ENCODE measurements around the gene C6orf62. TPM values are rescaled to one million over a fixed set of nuclear protein-coding genes. Genes with fewer than 3 reads are reported as not detected.

The C6orf62 gene
- total and polyA plus RNA-seq, 4 donors = 29.6 to 58.6 (median 49.4) TPM

DNA sequence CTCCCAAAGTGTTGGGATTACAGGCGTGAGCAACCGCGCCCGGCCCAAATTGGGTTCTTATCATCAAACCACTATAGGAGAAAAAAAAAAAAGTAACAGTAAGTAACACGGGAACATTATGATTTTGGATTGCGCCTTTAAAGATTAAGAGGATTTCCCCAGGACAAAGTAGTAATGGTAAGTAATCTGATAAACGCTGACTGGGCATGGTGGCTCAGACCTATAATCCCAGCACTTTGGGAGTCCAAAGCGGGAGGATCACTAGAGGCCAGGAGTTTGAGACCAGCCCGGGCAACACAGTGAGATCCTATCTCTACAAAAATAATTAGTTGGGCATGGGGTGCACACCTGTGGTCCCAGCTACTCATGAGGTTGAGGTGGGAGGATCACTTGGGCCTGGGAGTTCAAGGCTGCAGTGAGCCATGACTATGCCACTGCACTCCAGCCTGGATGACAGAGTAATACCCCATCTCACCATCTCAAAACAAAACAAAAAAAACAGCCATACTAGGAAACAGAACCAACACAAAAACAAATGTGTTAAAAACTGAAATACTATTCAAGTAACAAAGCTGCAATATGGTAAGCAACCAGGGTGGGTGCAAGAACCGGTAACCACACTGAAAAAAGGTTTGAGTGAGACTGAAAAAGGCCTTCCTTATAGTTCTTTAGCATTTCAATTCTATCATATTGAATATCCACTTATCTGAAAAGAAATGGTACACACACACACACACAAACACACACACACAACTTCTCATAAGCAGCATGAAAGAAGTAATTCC is 8.2 kb downstream of the C6orf62 start:
- WGBS = 93% methylated on average over 10 of the region's 10 CpGs

More for the DNA sequence above, 8.2 kb downstream of the C6orf62 start:
- Histone ChIP-seq H3K27me3 (ENCODE audit: control insufficient read depth in 4 of 4, insufficient read depth in 4 of 4, low read length in 3 of 4) (no peaks in the 10 kb centered on the region), H3K9ac (ENCODE audit: low read depth in 1 of 2, low read length in 2 of 2) (no peak overlapping the region), H3K4me3 (ENCODE audit: low read depth in 1 of 3, low read length in 3 of 3) (no peak overlapping the region), H3K9me3 (ENCODE audit: control insufficient read depth in 4 of 4, low read length in 3 of 4) (no peaks in the 10 kb centered on the region), H3K27ac (ENCODE audit: low read depth in 1 of 2, low read length in 2 of 2) (no peak overlapping the region), H3K36me3 (ENCODE audit: control insufficient read depth in 4 of 4, insufficient read depth in 3 of 4, low read depth in 1 of 4, low read length in 3 of 4) (peaks cover 21 to 96% (median 77%) of the 10 kb centered on the region in 4 donors), H3K4me1 (ENCODE audit: control insufficient read depth in 4 of 4, insufficient read depth in 4 of 4, low read length in 3 of 4) (peaks cover 0 to 20% (median 6%) of the 10 kb centered on the region in 4 donors)
- DNase-seq (ENCODE audit: low spot score) = no peak
- TF ChIP-seq HNF4A (conservative IDR thresholded peaks at IDR 0.05) (no peak), TAF1 (conservative IDR thresholded peaks at IDR 0.05) (no peak), RAD21 (IDR thresholded peaks at IDR 0.05) (no peak), YY1 (IDR thresholded peaks at IDR 0.05) (no peak), FOXA2 (IDR thresholded peaks at IDR 0.05) (no peak), SP1 (IDR thresholded peaks at IDR 0.05) (no peak), RXRA (IDR thresholded peaks at IDR 0.05) (no peak), JUND (IDR thresholded peaks at IDR 0.05) (no peak), EGR1 (IDR thresholded peaks at IDR 0.05; ENCODE audit: low read depth in 2 of 2) (no peak), FOXA1 (IDR thresholded peaks at IDR 0.05) (no peak), NR2F2 (IDR thresholded peaks at IDR 0.05) (no peak), HNF4G (IDR thresholded peaks at IDR 0.05) (no peak), GABPA (IDR thresholded peaks at IDR 0.05 in 1 of 2, conservative IDR thresholded peaks at IDR 0.05 in 1 of 2) (no peak)
- TF ChIP-seq, protein P1, sequence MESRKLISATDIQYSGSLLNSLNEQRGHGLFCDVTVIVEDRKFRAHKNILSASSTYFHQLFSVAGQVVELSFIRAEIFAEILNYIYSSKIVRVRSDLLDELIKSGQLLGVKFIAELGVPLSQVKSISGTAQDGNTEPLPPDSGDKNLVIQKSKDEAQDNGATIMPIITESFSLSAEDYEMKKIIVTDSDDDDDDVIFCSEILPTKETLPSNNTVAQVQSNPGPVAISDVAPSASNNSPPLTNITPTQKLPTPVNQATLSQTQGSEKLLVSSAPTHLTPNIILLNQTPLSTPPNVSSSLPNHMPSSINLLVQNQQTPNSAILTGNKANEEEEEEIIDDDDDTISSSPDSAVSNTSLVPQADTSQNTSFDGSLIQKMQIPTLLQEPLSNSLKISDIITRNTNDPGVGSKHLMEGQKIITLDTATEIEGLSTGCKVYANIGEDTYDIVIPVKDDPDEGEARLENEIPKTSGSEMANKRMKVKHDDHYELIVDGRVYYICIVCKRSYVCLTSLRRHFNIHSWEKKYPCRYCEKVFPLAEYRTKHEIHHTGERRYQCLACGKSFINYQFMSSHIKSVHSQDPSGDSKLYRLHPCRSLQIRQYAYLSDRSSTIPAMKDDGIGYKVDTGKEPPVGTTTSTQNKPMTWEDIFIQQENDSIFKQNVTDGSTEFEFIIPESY (IDR thresholded peaks at IDR 0.05) = no peak
- TF ChIP-seq, protein P2, sequence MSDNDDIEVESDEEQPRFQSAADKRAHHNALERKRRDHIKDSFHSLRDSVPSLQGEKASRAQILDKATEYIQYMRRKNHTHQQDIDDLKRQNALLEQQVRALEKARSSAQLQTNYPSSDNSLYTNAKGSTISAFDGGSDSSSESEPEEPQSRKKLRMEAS (IDR thresholded peaks at IDR 0.05) = no peak
- TF ChIP-seq, protein P3, sequence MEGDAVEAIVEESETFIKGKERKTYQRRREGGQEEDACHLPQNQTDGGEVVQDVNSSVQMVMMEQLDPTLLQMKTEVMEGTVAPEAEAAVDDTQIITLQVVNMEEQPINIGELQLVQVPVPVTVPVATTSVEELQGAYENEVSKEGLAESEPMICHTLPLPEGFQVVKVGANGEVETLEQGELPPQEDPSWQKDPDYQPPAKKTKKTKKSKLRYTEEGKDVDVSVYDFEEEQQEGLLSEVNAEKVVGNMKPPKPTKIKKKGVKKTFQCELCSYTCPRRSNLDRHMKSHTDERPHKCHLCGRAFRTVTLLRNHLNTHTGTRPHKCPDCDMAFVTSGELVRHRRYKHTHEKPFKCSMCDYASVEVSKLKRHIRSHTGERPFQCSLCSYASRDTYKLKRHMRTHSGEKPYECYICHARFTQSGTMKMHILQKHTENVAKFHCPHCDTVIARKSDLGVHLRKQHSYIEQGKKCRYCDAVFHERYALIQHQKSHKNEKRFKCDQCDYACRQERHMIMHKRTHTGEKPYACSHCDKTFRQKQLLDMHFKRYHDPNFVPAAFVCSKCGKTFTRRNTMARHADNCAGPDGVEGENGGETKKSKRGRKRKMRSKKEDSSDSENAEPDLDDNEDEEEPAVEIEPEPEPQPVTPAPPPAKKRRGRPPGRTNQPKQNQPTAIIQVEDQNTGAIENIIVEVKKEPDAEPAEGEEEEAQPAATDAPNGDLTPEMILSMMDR (IDR thresholded peaks at IDR 0.05; ENCODE audit: low read depth, low read length, missing input control) = no peak
- TF ChIP-seq, protein P4, sequence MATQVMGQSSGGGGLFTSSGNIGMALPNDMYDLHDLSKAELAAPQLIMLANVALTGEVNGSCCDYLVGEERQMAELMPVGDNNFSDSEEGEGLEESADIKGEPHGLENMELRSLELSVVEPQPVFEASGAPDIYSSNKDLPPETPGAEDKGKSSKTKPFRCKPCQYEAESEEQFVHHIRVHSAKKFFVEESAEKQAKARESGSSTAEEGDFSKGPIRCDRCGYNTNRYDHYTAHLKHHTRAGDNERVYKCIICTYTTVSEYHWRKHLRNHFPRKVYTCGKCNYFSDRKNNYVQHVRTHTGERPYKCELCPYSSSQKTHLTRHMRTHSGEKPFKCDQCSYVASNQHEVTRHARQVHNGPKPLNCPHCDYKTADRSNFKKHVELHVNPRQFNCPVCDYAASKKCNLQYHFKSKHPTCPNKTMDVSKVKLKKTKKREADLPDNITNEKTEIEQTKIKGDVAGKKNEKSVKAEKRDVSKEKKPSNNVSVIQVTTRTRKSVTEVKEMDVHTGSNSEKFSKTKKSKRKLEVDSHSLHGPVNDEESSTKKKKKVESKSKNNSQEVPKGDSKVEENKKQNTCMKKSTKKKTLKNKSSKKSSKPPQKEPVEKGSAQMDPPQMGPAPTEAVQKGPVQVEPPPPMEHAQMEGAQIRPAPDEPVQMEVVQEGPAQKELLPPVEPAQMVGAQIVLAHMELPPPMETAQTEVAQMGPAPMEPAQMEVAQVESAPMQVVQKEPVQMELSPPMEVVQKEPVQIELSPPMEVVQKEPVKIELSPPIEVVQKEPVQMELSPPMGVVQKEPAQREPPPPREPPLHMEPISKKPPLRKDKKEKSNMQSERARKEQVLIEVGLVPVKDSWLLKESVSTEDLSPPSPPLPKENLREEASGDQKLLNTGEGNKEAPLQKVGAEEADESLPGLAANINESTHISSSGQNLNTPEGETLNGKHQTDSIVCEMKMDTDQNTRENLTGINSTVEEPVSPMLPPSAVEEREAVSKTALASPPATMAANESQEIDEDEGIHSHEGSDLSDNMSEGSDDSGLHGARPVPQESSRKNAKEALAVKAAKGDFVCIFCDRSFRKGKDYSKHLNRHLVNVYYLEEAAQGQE (IDR thresholded peaks at IDR 0.05) = no peak
- TF ChIP-seq, protein P5, sequence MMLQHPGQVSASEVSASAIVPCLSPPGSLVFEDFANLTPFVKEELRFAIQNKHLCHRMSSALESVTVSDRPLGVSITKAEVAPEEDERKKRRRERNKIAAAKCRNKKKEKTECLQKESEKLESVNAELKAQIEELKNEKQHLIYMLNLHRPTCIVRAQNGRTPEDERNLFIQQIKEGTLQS (IDR thresholded peaks at IDR 0.05) = no peak

Measured in liver (tissue), 9 donors.